ENCODE data around the gene CCK. TPM values are rescaled to one million over a fixed set of nuclear protein-coding genes. Genes with fewer than 3 reads are reported as not detected.

The CCK gene
- total RNA-seq, 1 experiment from 2014 or later = not detected

GRCh38 chr3:42269647-42270046, 3.7 kb upstream of the CCK start:
- H3K9me2 ChIP-seq (replicated peaks; ENCODE audit: low read length) = no peaks in the 10 kb centered on the region
- POLR2A ChIA-PET (ENCODE audit: unreplicated experiment) = no interaction called here
- H3K79me2 ChIP-seq (ENCODE audit: low read length) = no peaks in the 10 kb centered on the region
- no peaks in the 10 kb centered on the region for H4K20me1 ChIP-seq (ENCODE audit: low read length)
- no peaks in the 10 kb centered on the region for H3K4me1 ChIP-seq (ENCODE audit: insufficient read depth, low read length)
- no peaks in the 10 kb centered on the region for H3K9me3 ChIP-seq (ENCODE audit: low read length)
- BruUV-seq (replicated peaks) = no TSS peak
- no peak for ATAC-seq
- TF ChIP-seq EZH2phosphoT487 (IDR thresholded peaks at IDR 0.05; ENCODE audit: borderline replicate concordance, low read length) (no peak), EZH2 (IDR thresholded peaks at IDR 0.05; ENCODE audit: low read length, unreplicated experiment) (no peak)
- TF ChIP-seq, protein P1, sequence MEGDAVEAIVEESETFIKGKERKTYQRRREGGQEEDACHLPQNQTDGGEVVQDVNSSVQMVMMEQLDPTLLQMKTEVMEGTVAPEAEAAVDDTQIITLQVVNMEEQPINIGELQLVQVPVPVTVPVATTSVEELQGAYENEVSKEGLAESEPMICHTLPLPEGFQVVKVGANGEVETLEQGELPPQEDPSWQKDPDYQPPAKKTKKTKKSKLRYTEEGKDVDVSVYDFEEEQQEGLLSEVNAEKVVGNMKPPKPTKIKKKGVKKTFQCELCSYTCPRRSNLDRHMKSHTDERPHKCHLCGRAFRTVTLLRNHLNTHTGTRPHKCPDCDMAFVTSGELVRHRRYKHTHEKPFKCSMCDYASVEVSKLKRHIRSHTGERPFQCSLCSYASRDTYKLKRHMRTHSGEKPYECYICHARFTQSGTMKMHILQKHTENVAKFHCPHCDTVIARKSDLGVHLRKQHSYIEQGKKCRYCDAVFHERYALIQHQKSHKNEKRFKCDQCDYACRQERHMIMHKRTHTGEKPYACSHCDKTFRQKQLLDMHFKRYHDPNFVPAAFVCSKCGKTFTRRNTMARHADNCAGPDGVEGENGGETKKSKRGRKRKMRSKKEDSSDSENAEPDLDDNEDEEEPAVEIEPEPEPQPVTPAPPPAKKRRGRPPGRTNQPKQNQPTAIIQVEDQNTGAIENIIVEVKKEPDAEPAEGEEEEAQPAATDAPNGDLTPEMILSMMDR (conservative IDR thresholded peaks at IDR 0.05; ENCODE audit: low read depth, low read length) = no peak
- H3K4me3 ChIP-seq (ENCODE audit: low read length) = no peak overlapping the region
- no peaks in the 10 kb centered on the region for H3F3A ChIP-seq (ENCODE audit: low read length, unreplicated experiment)
- CTCF ChIA-PET = no interaction called here
- no peaks in the 10 kb centered on the region for H3K36me3 ChIP-seq (ENCODE audit: low read depth, low read length)
- no peak overlapping the region for H2AFZ ChIP-seq (ENCODE audit: low read length)
- no peak overlapping the region for H3K27ac ChIP-seq (ENCODE audit: low read length)
- peaks cover 61% of the 10 kb centered on the region for H3K27me3 ChIP-seq (ENCODE audit: low read length)
- H3K9ac ChIP-seq (ENCODE audit: low read length) = no peak overlapping the region
- DNase-seq = no peak
- H3K4me2 ChIP-seq (ENCODE audit: low read length) = no peak overlapping the region
- intact Hi-C loops (cut with micrococcal nuclease) = no loop called here

- Histone ChIP-seq H3K4me1 (ENCODE audit: insufficient read depth, low read length) (peaks cover 6% of the 10 kb centered on the region), H3K27ac (ENCODE audit: low read length) (no peak overlapping the region), H3K36me3 (ENCODE audit: low read depth, low read length) (no peaks in the 10 kb centered on the region), H3K4me3 (ENCODE audit: low read length) (no peak overlapping the region), H3K9ac (ENCODE audit: low read length) (no peak overlapping the region), H3K27me3 (ENCODE audit: low read length) (peaks cover 60% of the 10 kb centered on the region), H3K79me2 (ENCODE audit: low read length) (no peaks in the 10 kb centered on the region), H3K9me2 (replicated peaks; ENCODE audit: low read length) (no peaks in the 10 kb centered on the region), H3F3A (ENCODE audit: low read length, unreplicated experiment) (no peaks in the 10 kb centered on the region), H4K20me1 (ENCODE audit: low read length) (no peaks in the 10 kb centered on the region), H2AFZ (ENCODE audit: low read length) (no peak overlapping the region), H3K9me3 (ENCODE audit: low read length) (no peaks in the 10 kb centered on the region), H3K4me2 (ENCODE audit: low read length) (no peak overlapping the region)
- ATAC-seq (no peak), DNase-seq (no peak)
- intact Hi-C loops (cut with micrococcal nuclease) = no loop called here
- POLR2A ChIA-PET (ENCODE audit: unreplicated experiment) = no interaction called here
- TF ChIP-seq, protein P1 (conservative IDR thresholded peaks at IDR 0.05; ENCODE audit: low read depth, low read length) = no peak
- no peak for TF ChIP-seq EZH2phosphoT487 (IDR thresholded peaks at IDR 0.05; ENCODE audit: borderline replicate concordance, low read length)
- TF ChIP-seq EZH2 (IDR thresholded peaks at IDR 0.05; ENCODE audit: low read length, unreplicated experiment) = no peak
- CTCF ChIA-PET = no interaction called here
- BruUV-seq (replicated peaks) = no TSS peak
Measured at GRCh38 chr3:42267878-42268277, 1.9 kb upstream of the CCK start.

- CTCF ChIA-PET = no interaction called here
- no peaks in the 10 kb centered on the region for H3K79me2 ChIP-seq (ENCODE audit: low read length)
- H3K27me3 ChIP-seq (ENCODE audit: low read length) = peaks cover 37% of the 10 kb centered on the region
- DNase-seq (no peak), ATAC-seq (no peak)
- H2AFZ ChIP-seq (ENCODE audit: low read length) = no peak overlapping the region
- BruUV-seq (replicated peaks) = no TSS peak
- no peaks in the 10 kb centered on the region for H3F3A ChIP-seq (ENCODE audit: low read length, unreplicated experiment)
- POLR2A ChIA-PET (ENCODE audit: unreplicated experiment) = no interaction called here
- H3K9ac ChIP-seq (ENCODE audit: low read length) = no peak overlapping the region
- H3K4me1 ChIP-seq (ENCODE audit: insufficient read depth, low read length) = peaks cover 22% of the 10 kb centered on the region
- TF ChIP-seq, protein P1 (conservative IDR thresholded peaks at IDR 0.05; ENCODE audit: low read depth, low read length) = no peak
- no peak for TF ChIP-seq EZH2 (IDR thresholded peaks at IDR 0.05; ENCODE audit: low read length, unreplicated experiment)
- TF ChIP-seq EZH2phosphoT487 (IDR thresholded peaks at IDR 0.05; ENCODE audit: borderline replicate concordance, low read length) = no peak
- H4K20me1 ChIP-seq (ENCODE audit: low read length) = no peaks in the 10 kb centered on the region
- no peaks in the 10 kb centered on the region for H3K9me3 ChIP-seq (ENCODE audit: low read length)
- H3K27ac ChIP-seq (ENCODE audit: low read length) = no peak overlapping the region
- H3K36me3 ChIP-seq (ENCODE audit: low read depth, low read length) = no peaks in the 10 kb centered on the region
- H3K4me3 ChIP-seq (ENCODE audit: low read length) = no peak overlapping the region
- H3K4me2 ChIP-seq (ENCODE audit: low read length) = no peak overlapping the region
- intact Hi-C loops (cut with micrococcal nuclease) = no loop called here
- H3K9me2 ChIP-seq (replicated peaks; ENCODE audit: low read length) = no peaks in the 10 kb centered on the region
Measured at GRCh38 chr3:42265059-42265991, 660 bp downstream of the CCK start.
